HEK293T (cell line): Measurements from ENCODE around the gene CST9L.
"Not testable (repeated sequence)": the region's sequence is repeated elsewhere in the genome, so short reads cannot be mapped to it uniquely, and the experiment has no call there.

Source experiments
- BHLHE40 ChIP-seq: fragments of 450-650 bp; IDR thresholded peaks from 2 replicates; pipeline ENCODE4 v1.6.1; 2016; ENCODE audit warnings: mild to moderate bottlenecking, moderate library complexity, borderline replicate concordance
- ELF4 ChIP-seq: fragments of 450-650 bp; IDR thresholded peaks from 2 replicates; pipeline ENCODE4 v1.6.1; 2017; ENCODE audit warnings: antibody characterized with exemption
- FOXA1 ChIP-seq: fragments of 450-650 bp; IDR thresholded peaks from 2 replicates; pipeline ENCODE4 v1.6.1; 2016; ENCODE audit warnings: mild to moderate bottlenecking
- L3MBTL2 ChIP-seq: fragments of 450-650 bp; conservative IDR thresholded peaks from 2 replicates; pipeline ENCODE4 v1.6.1; 2016; ENCODE audit warnings: mild to moderate bottlenecking
- NFRKB ChIP-seq: fragments of 450-650 bp; IDR thresholded peaks from 2 replicates; pipeline ENCODE4 v1.6.1; 2016; ENCODE audit warnings: mild to moderate bottlenecking, moderate library complexity
- SP1 ChIP-seq: fragments of 450-650 bp; IDR thresholded peaks from 2 replicates; pipeline ENCODE4 v1.6.1; 2017

- not testable (repeated sequence) for TF ChIP-seq SP1, L3MBTL2, NFRKB, ELF4, FOXA1, BHLHE40
Measured at GRCh38 chr20:23581833-23582232, 13.5 kb upstream of the CST9L start.
